ENCODE measurements around the gene ALK. TPM values are rescaled to one million over a fixed set of nuclear protein-coding genes. Genes with fewer than 3 reads are reported as not detected.

Gene ALK
- total RNA-seq, 4 donors from 2014 or later = 0.06 to 4.1 TPM; not detected in 2

DNA sequence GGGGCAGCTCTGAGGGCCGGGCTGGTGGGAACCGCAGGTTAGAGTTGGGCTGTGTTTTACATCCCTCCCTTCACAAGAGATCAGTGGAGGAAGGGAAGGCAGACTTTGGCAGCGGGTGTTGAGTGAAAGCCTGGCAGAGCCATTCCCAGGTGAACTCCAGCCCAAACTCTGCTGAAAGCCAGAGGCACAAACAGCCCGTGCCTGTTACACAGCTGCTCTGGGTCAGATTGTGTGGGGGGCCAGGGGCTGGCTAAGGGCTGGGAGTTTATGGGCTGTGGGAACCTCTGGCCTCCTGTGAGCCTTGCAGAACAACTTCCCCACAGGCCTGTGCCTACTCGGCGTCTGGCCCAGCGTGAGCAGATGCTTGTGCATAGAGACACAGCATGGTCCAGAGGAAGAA is 519.4 kb downstream of the ALK start:
- no peaks in the 10 kb centered on the region for H3K4me1 ChIP-seq
- no peak for TF ChIP-seq POLR2A (IDR thresholded peaks at IDR 0.05)
- no peak for TF ChIP-seq CTCF (IDR thresholded peaks at IDR 0.05)
- intact Hi-C loops (cut with DNase I; ENCODE audit: low total_unique reads) = no loop called here
- no peaks in the 10 kb centered on the region for H3K27me3 ChIP-seq
- no peaks in the 10 kb centered on the region for H3K9me3 ChIP-seq
- no peak for DNase-seq
- no peak overlapping the region for H3K27ac ChIP-seq
- H3K4me3 ChIP-seq = no peak overlapping the region
- H3K36me3 ChIP-seq = no peaks in the 10 kb centered on the region

- H3K27me3 ChIP-seq = no peaks in the 10 kb centered on the region
- no peaks in the 10 kb centered on the region for H3K9me3 ChIP-seq
- H3K4me3 ChIP-seq = no peak overlapping the region
- no peak for DNase-seq
- intact Hi-C loops (cut with DNase I; ENCODE audit: low total_unique reads) = no loop called here
- TF ChIP-seq POLR2A (IDR thresholded peaks at IDR 0.05) (no peak), CTCF (IDR thresholded peaks at IDR 0.05) (no peak)
- H3K4me1 ChIP-seq = no peaks in the 10 kb centered on the region
- no peak overlapping the region for H3K27ac ChIP-seq
- no peaks in the 10 kb centered on the region for H3K36me3 ChIP-seq
Observed at GRCh38 chr2:29400930-29401653, 520.3 kb downstream of the ALK start.

- no peak for DNase-seq
- Histone ChIP-seq H3K27me3 (no peaks in the 10 kb centered on the region), H3K36me3 (no peaks in the 10 kb centered on the region), H3K9me3 (no peaks in the 10 kb centered on the region), H3K4me1 (no peaks in the 10 kb centered on the region), H3K27ac (no peak overlapping the region), H3K4me3 (no peak overlapping the region)
- no peak for TF ChIP-seq CTCF (IDR thresholded peaks at IDR 0.05)
- no peak for TF ChIP-seq POLR2A (IDR thresholded peaks at IDR 0.05)
- intact Hi-C loops (cut with DNase I; ENCODE audit: low total_unique reads) = no loop called here
Observed at GRCh38 chr2:29398384-29399237, 522.8 kb downstream of the ALK start.

GRCh38 chr2:29397713-29398112 is 523.7 kb downstream of the ALK start:
- Histone ChIP-seq H3K9me3 (no peaks in the 10 kb centered on the region), H3K27ac (no peak overlapping the region), H3K36me3 (no peaks in the 10 kb centered on the region), H3K27me3 (no peaks in the 10 kb centered on the region), H3K4me1 (no peaks in the 10 kb centered on the region), H3K4me3 (no peak overlapping the region)
- intact Hi-C loops (cut with DNase I; ENCODE audit: low total_unique reads) = no loop called here
- no peak for TF ChIP-seq CTCF (IDR thresholded peaks at IDR 0.05)
- no peak for TF ChIP-seq POLR2A (IDR thresholded peaks at IDR 0.05)
- DNase-seq = no peak

GRCh38 chr2:29397039-29397438 is 524.3 kb downstream of the ALK start:
- no peaks in the 10 kb centered on the region for H3K9me3 ChIP-seq
- intact Hi-C loops (cut with DNase I; ENCODE audit: low total_unique reads) = no loop called here
- no peak for DNase-seq
- no peak for TF ChIP-seq POLR2A (IDR thresholded peaks at IDR 0.05)
- no peak for TF ChIP-seq CTCF (IDR thresholded peaks at IDR 0.05)
- no peaks in the 10 kb centered on the region for H3K36me3 ChIP-seq
- H3K27ac ChIP-seq = no peak overlapping the region
- H3K27me3 ChIP-seq = no peaks in the 10 kb centered on the region
- no peaks in the 10 kb centered on the region for H3K4me1 ChIP-seq
- no peak overlapping the region for H3K4me3 ChIP-seq
